ENCODE measurements around the gene UBR1. TPM values are rescaled to one million over a fixed set of nuclear protein-coding genes. Genes with fewer than 3 reads are reported as not detected.
"Not testable (repeated sequence)": the region's sequence is repeated elsewhere in the genome, so short reads cannot be mapped to it uniquely, and the experiment has no call there.

Gene UBR1
- total RNA-seq, 1 donor = 13.2 TPM

GRCh38 chr15:42984493-42985034 lies 121.3 kb downstream of the UBR1 start:
- peak in 1 of 3 donors; percentile 8 for DNase-seq (ENCODE audit: low read depth in 2 of 3, low spot score in 2 of 3)

- DNase-seq (ENCODE audit: low read depth in 2 of 3, low spot score in 2 of 3) = not testable (repeated sequence)
Observed at GRCh38 chr15:42979113-42979512, 126.7 kb downstream of the UBR1 start.

- DNase-seq (ENCODE audit: low read depth in 2 of 3, low spot score in 2 of 3) = no peak
Observed at GRCh38 chr15:42974202-42974862, 131.5 kb downstream of the UBR1 start.

- no peak for DNase-seq (ENCODE audit: low read depth in 2 of 3, low spot score in 2 of 3)
Observed at GRCh38 chr15:42973114-42973513, 132.7 kb downstream of the UBR1 start.

GRCh38 chr15:42971830-42972229 lies 134.0 kb downstream of the UBR1 start:
- no peak for DNase-seq (ENCODE audit: low read depth in 2 of 3, low spot score in 2 of 3)

GRCh38 chr15:42964476-42964875 lies 141.4 kb downstream of the UBR1 start:
- no peak for DNase-seq (ENCODE audit: low read depth in 2 of 3, low spot score in 2 of 3)

- no peak for DNase-seq (ENCODE audit: low read depth in 2 of 3, low spot score in 2 of 3)
Observed at GRCh38 chr15:42955518-42955917, 150.3 kb downstream of the UBR1 start.

GRCh38 chr15:42954291-42954690 lies 151.5 kb downstream of the UBR1 start:
- DNase-seq (ENCODE audit: low read depth in 2 of 3, low spot score in 2 of 3) = peak in 1 of 3 donors; percentile 1

GRCh38 chr15:42948898-42949297 lies 156.9 kb downstream of the UBR1 start:
- not testable (repeated sequence) for DNase-seq (ENCODE audit: low read depth in 2 of 3, low spot score in 2 of 3)

GRCh38 chr15:42940527-42940926 lies 165.3 kb downstream of the UBR1 start:
- no peak for DNase-seq (ENCODE audit: low read depth in 2 of 3, low spot score in 2 of 3)

- no peak for DNase-seq (ENCODE audit: low read depth in 2 of 3, low spot score in 2 of 3)
Observed at GRCh38 chr15:42939841-42940240, 166.0 kb downstream of the UBR1 start.

- no peak for DNase-seq (ENCODE audit: low read depth in 2 of 3, low spot score in 2 of 3)
Observed at GRCh38 chr15:42937143-42937542, 168.7 kb downstream of the UBR1 start.

GRCh38 chr15:42933886-42934667 lies 171.8 kb downstream of the UBR1 start:
- DNase-seq (ENCODE audit: low read depth in 2 of 3, low spot score in 2 of 3) = no peak

GRCh38 chr15:42932833-42933515 lies 172.9 kb downstream of the UBR1 start:
- DNase-seq (ENCODE audit: low read depth in 2 of 3, low spot score in 2 of 3) = no peak

GRCh38 chr15:42931702-42932486 lies 173.9 kb downstream of the UBR1 start:
- no peak for DNase-seq (ENCODE audit: low read depth in 2 of 3, low spot score in 2 of 3)

- DNase-seq (ENCODE audit: low read depth in 2 of 3, low spot score in 2 of 3) = no peak
Observed at GRCh38 chr15:42929306-42929848, 176.5 kb downstream of the UBR1 start.

- peak in 1 of 3 donors; percentile 42 for DNase-seq (ENCODE audit: low read depth in 2 of 3, low spot score in 2 of 3)
Observed at GRCh38 chr15:42921342-42921731, 184.5 kb downstream of the UBR1 start.

- peak; percentile 93 to 99 (median 99) for DNase-seq (ENCODE audit: low read depth in 2 of 3, low spot score in 2 of 3)
Observed at GRCh38 chr15:42920519-42921341, 185.1 kb downstream of the UBR1 start, which contains the start of gene TTBK2. TSS of gene TTBK2 (minus strand) at chr15:42920778. CDS start at chr15:42878617, 42,161 bp downstream.

All from hematopoietic multipotent progenitor cell (in vitro differentiated cells).